HUES64 (cell line): ENCODE measurements around the gene ASB5. TPM values are rescaled to one million over a fixed set of nuclear protein-coding genes. Genes with fewer than 3 reads are reported as not detected.

Experiments
- H3K27ac ChIP-seq: 2 replicates; pipeline ENCODE4 v1.7.0; 2013; ENCODE audit warnings: low read depth, low read length, inconsistent platforms
- H3K27me3 ChIP-seq: 2 replicates; pipeline ENCODE4 v1.6.1; 2013; ENCODE audit warnings: mild to moderate bottlenecking, low read length; ENCODE audit not compliant: insufficient read depth
- H3K36me3 ChIP-seq: 2 replicates; pipeline ENCODE4 v1.6.1; 2013; ENCODE audit warnings: mild to moderate bottlenecking, low read length; ENCODE audit not compliant: insufficient read depth
- H3K4me1 ChIP-seq: 2 replicates; pipeline ENCODE4 v1.6.1; 2013; ENCODE audit warnings: mild to moderate bottlenecking, low read length, moderate library complexity; ENCODE audit not compliant: insufficient read depth
- H3K4me3 ChIP-seq: 2 replicates; pipeline ENCODE4 v1.5.1; 2013; ENCODE audit warnings: mild to moderate bottlenecking, low read length, moderate library complexity
- H3K9ac ChIP-seq: 2 replicates; pipeline ENCODE4 v1.6.1; 2013; ENCODE audit warnings: mild to moderate bottlenecking, low read depth, low read length
- H3K9me3 ChIP-seq: 2 replicates; pipeline ENCODE4 v1.6.1; 2013; ENCODE audit warnings: low read depth, low read length; ENCODE audit not compliant: insufficient read depth
- WGBS: fragments of 150-250, 120-280 bp; methylation state at CpG from one replicate; pipeline ENCODE4 v1.1.7; 2013; ENCODE audit warnings: missing lambda C conversion rate; 5-methylcytosine and 5-hydroxymethylcytosine counted together
- polyA plus RNA-seq, 2 experiments: library from polyadenylated mRNA; stranded (reverse); fragments of 50-300 nt; gene quantifications; one replicate each; pipeline ENCODE4 v1.2.3, GENCODE V29; 2013

Gene ASB5, protein sequence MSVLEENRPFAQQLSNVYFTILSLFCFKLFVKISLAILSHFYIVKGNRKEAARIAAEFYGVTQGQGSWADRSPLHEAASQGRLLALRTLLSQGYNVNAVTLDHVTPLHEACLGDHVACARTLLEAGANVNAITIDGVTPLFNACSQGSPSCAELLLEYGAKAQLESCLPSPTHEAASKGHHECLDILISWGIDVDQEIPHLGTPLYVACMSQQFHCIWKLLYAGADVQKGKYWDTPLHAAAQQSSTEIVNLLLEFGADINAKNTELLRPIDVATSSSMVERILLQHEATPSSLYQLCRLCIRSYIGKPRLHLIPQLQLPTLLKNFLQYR
- 0.25 TPM for polyA plus RNA-seq (2013, experiment 1 of 2)
- 0.44 TPM for polyA plus RNA-seq (2013, experiment 2 of 2)

- 97% methylated on average over 11 of the region's 11 CpGs for WGBS
- no peak within 1 kb of the TSS for H3K9ac ChIP-seq
- no peaks in the 10 kb centered on the region for H3K36me3 ChIP-seq
- H3K4me3 ChIP-seq, result no peak within 1 kb of the TSS
- no peaks in the 10 kb centered on the region for H3K9me3 ChIP-seq
- H3K27me3 ChIP-seq, result no peaks in the 10 kb centered on the region
- no peak within 1 kb of the TSS for H3K27ac ChIP-seq
- H3K4me1 ChIP-seq, result no peaks in the 10 kb centered on the region
Observed at GRCh38 chr4:176268963-176269362, at the start of gene ASB5. Gene ASB5 (minus strand): TSS chr4:176269222. CDS start chr4:176269108, 114 bp downstream.

- Histone ChIP-seq H3K27me3 (no peaks in the 10 kb centered on the region), H3K4me1 (peaks cover 3% of the 10 kb centered on the region; the same call in 1 of the 2 replicates), H3K27ac (no peak overlapping the region), H3K9me3 (no peaks in the 10 kb centered on the region), H3K9ac (no peak overlapping the region), H3K36me3 (no peaks in the 10 kb centered on the region), H3K4me3 (no peak overlapping the region)
- 94% methylated on average over 7 of the region's 7 CpGs for WGBS
Observed at GRCh38 chr4:176313596-176314336, 44.7 kb upstream of the ASB5 start.

- no peaks in the 10 kb centered on the region for H3K4me1 ChIP-seq
- no peaks in the 10 kb centered on the region for H3K36me3 ChIP-seq
- H3K9ac ChIP-seq, result no peak overlapping the region
- no peak overlapping the region for H3K27ac ChIP-seq
- H3K27me3 ChIP-seq, result peaks cover 6% of the 10 kb centered on the region; the same call in 1 of the 2 replicates
- no peak overlapping the region for H3K4me3 ChIP-seq
- H3K9me3 ChIP-seq, result no peaks in the 10 kb centered on the region
Observed at GRCh38 chr4:176309772-176310171, 40.8 kb upstream of the ASB5 start.

DNA sequence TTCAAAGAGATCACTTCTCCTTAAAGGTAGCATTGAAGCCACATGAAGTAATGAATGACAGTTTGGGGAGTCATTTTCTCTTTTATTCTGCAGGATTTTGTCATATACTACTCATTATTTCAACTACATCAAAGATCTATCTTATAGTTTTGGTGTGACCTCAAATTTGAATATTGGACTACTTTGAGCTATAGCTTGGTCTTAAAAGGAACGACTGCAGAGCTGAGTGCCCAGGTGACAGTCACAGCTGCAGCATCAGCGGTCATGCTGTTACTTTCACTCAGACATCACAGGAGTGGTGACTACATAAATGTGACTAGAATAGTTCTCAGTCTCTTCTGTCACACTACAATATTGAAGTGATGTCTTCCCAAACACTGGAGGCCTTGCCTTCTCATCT is 40.0 kb upstream of the ASB5 start:
- Histone ChIP-seq H3K36me3 (no peaks in the 10 kb centered on the region), H3K27ac (no peak overlapping the region)
- 95% methylated on average over 2 of the region's 2 CpGs for WGBS

GRCh38 chr4:176308441-176308840 is 39.4 kb upstream of the ASB5 start:
- H3K27me3 ChIP-seq, result peaks cover 11% of the 10 kb centered on the region; the same call in 1 of the 2 replicates
- H3K4me1 ChIP-seq, result no peaks in the 10 kb centered on the region; the same call in 1 of the 2 replicates
- no peak overlapping the region for H3K4me3 ChIP-seq
- no peaks in the 10 kb centered on the region for H3K9me3 ChIP-seq
- no peaks in the 10 kb centered on the region for H3K36me3 ChIP-seq
- whole genome bisulfite sequencing, result 92% methylated on average over 3 of the region's 3 CpGs
- no peak overlapping the region for H3K9ac ChIP-seq
- H3K27ac ChIP-seq, result no peak overlapping the region

More for the DNA sequence above, 40.0 kb upstream of the ASB5 start:
- H3K9me3 ChIP-seq, result no peaks in the 10 kb centered on the region
- no peak overlapping the region for H3K9ac ChIP-seq
- peaks cover 11% of the 10 kb centered on the region; the same call in 1 of the 2 replicates for H3K27me3 ChIP-seq
- no peaks in the 10 kb centered on the region; the same call in 1 of the 2 replicates for H3K4me1 ChIP-seq
- no peak overlapping the region for H3K4me3 ChIP-seq

DNA sequence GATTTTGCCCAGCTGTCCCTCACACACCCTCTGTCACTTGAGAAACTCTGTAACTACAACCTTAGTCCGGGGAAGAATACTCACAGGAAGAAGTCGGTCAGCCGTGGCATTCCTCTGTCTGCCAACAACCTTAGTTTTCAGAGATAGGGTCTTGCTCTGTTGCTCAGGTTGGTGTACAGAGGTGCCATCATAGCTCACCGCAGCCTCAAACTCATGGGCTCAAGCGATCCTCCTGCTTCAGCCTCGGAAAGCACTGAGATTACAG is 38.6 kb upstream of the ASB5 start:
- Histone ChIP-seq H3K27me3 (peaks cover 11% of the 10 kb centered on the region; the same call in 1 of the 2 replicates), H3K4me1 (peaks cover 2% of the 10 kb centered on the region), H3K4me3 (no peak overlapping the region), H3K9me3 (no peaks in the 10 kb centered on the region), H3K36me3 (no peaks in the 10 kb centered on the region), H3K27ac (no peak overlapping the region), H3K9ac (no peak overlapping the region)
- 94% methylated on average over 6 of the region's 6 CpGs for WGBS

DNA sequence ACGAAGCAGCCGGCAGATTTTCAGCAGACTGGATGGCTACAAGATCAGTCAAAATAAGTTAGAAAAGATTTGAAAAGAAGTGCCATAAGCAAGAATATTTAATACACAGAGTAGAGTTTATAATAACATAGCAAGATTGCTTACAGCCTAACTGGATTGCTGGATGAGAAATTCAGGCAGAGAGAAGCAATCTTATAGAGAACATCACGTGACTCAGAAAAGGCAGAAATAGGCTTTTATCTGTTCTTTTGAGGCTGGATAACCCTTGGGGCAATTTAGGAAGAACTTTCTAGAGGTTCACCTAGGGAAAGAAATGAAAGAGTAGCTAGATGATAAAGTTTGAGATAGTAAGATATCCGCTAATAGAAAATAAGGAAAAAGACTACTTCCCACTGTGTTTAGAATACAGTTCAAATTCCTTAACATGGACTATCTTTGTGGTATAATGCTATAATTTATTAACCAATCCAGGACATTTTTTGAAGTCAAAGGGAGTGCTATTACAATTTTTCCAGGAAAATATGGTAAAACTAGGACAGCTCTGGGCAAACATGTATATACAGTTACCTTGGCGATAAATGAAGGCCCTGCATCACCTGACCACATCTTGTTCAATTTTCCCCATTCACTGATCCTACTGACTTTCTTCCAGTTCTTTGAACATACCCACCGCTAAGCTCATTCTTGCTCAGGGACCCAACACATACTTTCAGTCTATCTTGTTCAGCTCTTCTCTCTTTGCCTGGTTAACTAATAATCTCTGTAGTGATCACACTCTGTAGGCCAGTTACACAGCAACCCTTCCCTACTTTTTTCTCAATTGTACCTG is 38.0 kb upstream of the ASB5 start:
- H3K27ac ChIP-seq, result no peak overlapping the region
- no peak overlapping the region for H3K4me3 ChIP-seq
- no peaks in the 10 kb centered on the region for H3K36me3 ChIP-seq
- 96% methylated on average over 5 of the region's 6 CpGs for WGBS
- peaks cover 3% of the 10 kb centered on the region for H3K4me1 ChIP-seq
- H3K27me3 ChIP-seq, result peaks cover 11% of the 10 kb centered on the region; the same call in 1 of the 2 replicates
- no peaks in the 10 kb centered on the region for H3K9me3 ChIP-seq
- H3K9ac ChIP-seq, result no peak overlapping the region

- Histone ChIP-seq H3K9me3 (no peaks in the 10 kb centered on the region), H3K27me3 (peaks cover 11% of the 10 kb centered on the region; the same call in 1 of the 2 replicates), H3K36me3 (no peaks in the 10 kb centered on the region), H3K4me1 (peaks cover 3% of the 10 kb centered on the region), H3K4me3 (no peak overlapping the region), H3K27ac (no peak overlapping the region), H3K9ac (no peak overlapping the region)
- WGBS, result 16% methylated on average over 1 of the region's 1 CpG
Observed at GRCh38 chr4:176303938-176304337, 34.9 kb upstream of the ASB5 start.

DNA sequence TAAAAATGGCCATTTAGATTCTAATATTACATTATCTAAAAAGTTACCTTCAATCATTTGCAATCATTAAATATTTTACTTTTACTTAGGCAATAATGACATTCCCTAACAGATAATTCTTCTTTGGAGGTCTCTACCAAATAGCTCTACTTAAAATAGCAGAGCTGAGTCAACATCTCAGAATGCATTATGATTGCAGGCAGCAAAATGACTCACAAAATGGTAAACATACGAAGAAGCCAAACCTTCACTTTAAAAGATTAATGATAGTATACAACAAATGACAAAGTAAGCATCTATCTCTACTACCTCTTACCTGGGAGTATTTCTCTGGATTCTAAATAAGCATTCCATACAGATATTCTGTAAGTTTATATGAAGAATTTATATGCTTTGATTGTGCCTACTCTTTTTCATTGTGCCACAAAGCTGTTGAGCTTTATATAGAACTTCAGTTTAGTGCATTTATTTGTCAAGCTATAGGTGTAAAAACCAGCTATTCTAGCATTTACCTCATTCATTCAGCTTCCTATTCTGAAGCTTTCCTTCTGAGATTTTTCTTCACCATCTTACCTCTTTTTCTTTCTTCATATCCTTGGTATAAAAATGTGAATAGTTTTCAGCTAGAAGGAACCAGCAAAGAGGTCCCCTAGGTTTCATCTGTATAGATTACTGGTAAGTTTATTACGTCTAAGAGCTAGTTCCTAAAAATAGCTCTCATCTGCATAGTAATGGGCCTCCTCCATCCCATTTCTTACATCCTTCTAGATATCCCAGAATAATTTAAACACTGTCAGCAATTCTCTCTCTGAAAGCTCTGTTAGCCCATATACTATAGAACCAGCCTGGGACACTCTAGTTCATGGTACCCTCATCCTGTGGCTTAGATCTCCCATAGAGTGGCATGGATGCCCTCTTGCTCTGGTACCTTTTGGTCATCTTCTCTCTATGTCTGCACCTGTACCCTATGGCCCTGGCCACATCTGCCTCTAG is 33.6 kb upstream of the ASB5 start:
- Histone ChIP-seq H3K9ac (no peak overlapping the region), H3K4me1 (peaks cover 3% of the 10 kb centered on the region), H3K36me3 (no peaks in the 10 kb centered on the region), H3K27ac (no peak overlapping the region), H3K4me3 (no peak overlapping the region), H3K27me3 (peaks cover 11% of the 10 kb centered on the region; the same call in 1 of the 2 replicates), H3K9me3 (no peaks in the 10 kb centered on the region)
- whole genome bisulfite sequencing, result 97% methylated on average over 2 of the region's 2 CpGs

DNA sequence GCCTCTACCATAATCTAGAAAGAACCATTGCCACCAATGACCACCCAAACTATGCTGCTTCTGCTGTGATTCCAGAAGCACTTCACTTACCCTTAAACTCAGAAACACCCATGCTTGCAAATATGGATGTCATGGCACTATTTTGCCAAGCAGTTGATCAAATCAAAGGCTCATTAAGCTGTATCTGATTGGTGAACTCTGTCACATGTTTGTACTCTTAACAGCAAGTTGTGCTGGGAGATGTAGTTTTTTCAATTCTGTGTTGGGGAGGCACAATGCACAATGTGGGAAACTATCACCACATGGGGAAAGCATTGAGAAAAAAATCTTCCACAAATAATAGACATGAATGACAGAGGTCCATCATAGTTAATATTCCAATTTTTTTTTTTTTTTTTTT is 31.5 kb upstream of the ASB5 start:
- Histone ChIP-seq H3K9me3 (no peaks in the 10 kb centered on the region), H3K36me3 (no peaks in the 10 kb centered on the region)

More for the DNA sequence above, 31.5 kb upstream of the ASB5 start:
- peaks cover 3% of the 10 kb centered on the region for H3K4me1 ChIP-seq
- H3K9ac ChIP-seq, result no peak overlapping the region
- no peak overlapping the region for H3K27ac ChIP-seq
- peaks cover 10% of the 10 kb centered on the region; the same call in 1 of the 2 replicates for H3K27me3 ChIP-seq
- H3K4me3 ChIP-seq, result no peak overlapping the region
